ENCODE data around the gene ADAM22.
A peak's percentile ranks its signal among the peaks of the same experiment; 100 is the strongest.

The ADAM22 gene

GRCh38 chr7:88219781-88220747 lies 286.0 kb downstream of the ADAM22 start, which contains the start of gene SRI:
Gene SRI, minus strand, starts transcription at chr7:88220038. Its CDS starts 12 bp downstream, at chr7:88220026.
- DNase-seq: peak; percentile 94
- in situ Hi-C loops (cut with HindIII; ENCODE audit: low pct_ligation_motif_present, low pct_unique_long_range_greater_than_20kb, low sequenced_read_pairs): no loop called here

GRCh38 chr7:88223265-88223664 lies 289.2 kb downstream of the ADAM22 start:
- DNase-seq: no peak
- in situ Hi-C loops (cut with HindIII; ENCODE audit: low pct_ligation_motif_present, low pct_unique_long_range_greater_than_20kb, low sequenced_read_pairs): no loop called here

GRCh38 chr7:88224601-88225275 lies 290.7 kb downstream of the ADAM22 start:
- in situ Hi-C loops (cut with HindIII; ENCODE audit: low pct_ligation_motif_present, low pct_unique_long_range_greater_than_20kb, low sequenced_read_pairs): no loop called here
- DNase-seq: peak; percentile 73

GRCh38 chr7:88226201-88226600 lies 292.1 kb downstream of the ADAM22 start:
- in situ Hi-C loops (cut with HindIII; ENCODE audit: low pct_ligation_motif_present, low pct_unique_long_range_greater_than_20kb, low sequenced_read_pairs): no loop called here
- DNase-seq: no peak

- in situ Hi-C loops (cut with HindIII; ENCODE audit: low pct_ligation_motif_present, low pct_unique_long_range_greater_than_20kb, low sequenced_read_pairs): no loop called here
These were observed 292.9 kb downstream of the ADAM22 start for GRCh38 chr7:88226886-88227516.

GRCh38 chr7:88229302-88229995 lies 295.4 kb downstream of the ADAM22 start:
- no peak for DNase-seq
- in situ Hi-C loops (cut with HindIII; ENCODE audit: low pct_ligation_motif_present, low pct_unique_long_range_greater_than_20kb, low sequenced_read_pairs): no loop called here

More at GRCh38 chr7:88226886-88227516, 292.9 kb downstream of the ADAM22 start:
- DNase-seq: peak; percentile 96

- no peak for DNase-seq
- in situ Hi-C loops (cut with HindIII; ENCODE audit: low pct_ligation_motif_present, low pct_unique_long_range_greater_than_20kb, low sequenced_read_pairs): no loop called here
These were observed 296.6 kb downstream of the ADAM22 start for GRCh38 chr7:88230646-88231045.

GRCh38 chr7:88233828-88234227 lies 299.8 kb downstream of the ADAM22 start:
- no peak for DNase-seq
- in situ Hi-C loops (cut with HindIII; ENCODE audit: low pct_ligation_motif_present, low pct_unique_long_range_greater_than_20kb, low sequenced_read_pairs): no loop called here

- in situ Hi-C loops (cut with HindIII; ENCODE audit: low pct_ligation_motif_present, low pct_unique_long_range_greater_than_20kb, low sequenced_read_pairs): no loop called here
- no peak for DNase-seq
These were observed 305.8 kb downstream of the ADAM22 start for GRCh38 chr7:88239852-88240251.

- DNase-seq: peak; percentile 86
These were observed 309.4 kb downstream of the ADAM22 start for GRCh38 chr7:88243345-88243909.

GRCh38 chr7:88244258-88244657 lies 310.2 kb downstream of the ADAM22 start:
- in situ Hi-C loops (cut with HindIII; ENCODE audit: low pct_ligation_motif_present, low pct_unique_long_range_greater_than_20kb, low sequenced_read_pairs): no loop called here
- DNase-seq: no peak

More at GRCh38 chr7:88243345-88243909, 309.4 kb downstream of the ADAM22 start:
- in situ Hi-C loops (cut with HindIII; ENCODE audit: low pct_ligation_motif_present, low pct_unique_long_range_greater_than_20kb, low sequenced_read_pairs): no loop called here

All from ACHN (cell line).